Fibroblast of the aortic adventitia (primary cell): Measurements from ENCODE around the gene NXT1. TPM values are rescaled to one million over a fixed set of nuclear protein-coding genes. Genes with fewer than 3 reads are reported as not detected.

Experiments used
- DNase-seq: peaks from one replicate; pipeline ENCODE4 v3.0.0-alpha.2; 2010; ENCODE audit warnings: low read depth
- H3K4me3 ChIP-seq: 2 replicates; pipeline ENCODE4 v1.5.1; 2011; ENCODE audit warnings: low read depth, mild to moderate bottlenecking, control low read depth, low read length, moderate library complexity
- CTCF ChIP-seq: IDR thresholded peaks from 2 replicates; pipeline ENCODE4 v1.5.1; 2011; ENCODE audit warnings: mild to moderate bottlenecking, low read length, control low read depth, inconsistent platforms; ENCODE audit not compliant: insufficient read depth
- total RNA-seq: library from RNA; depleted of rRNA; stranded (reverse); fragments of >200 nt; gene quantifications from 2 replicates; pipeline ENCODE4 v1.2.3, GENCODE V29; 2012; ENCODE audit warnings: low replicate concordance

The NXT1 gene
- total RNA-seq, 1 donor, result 30.8 TPM

GRCh38 chr20:23326774-23327173 is 23.8 kb upstream of the NXT1 start:
- TF ChIP-seq CTCF, result no peak
- no peak overlapping the region for H3K4me3 ChIP-seq
- no peak for DNase-seq

- no peak overlapping the region for H3K4me3 ChIP-seq
- no peak for TF ChIP-seq CTCF
- no peak for DNase-seq
Measured at GRCh38 chr20:23327617-23328333, 22.8 kb upstream of the NXT1 start.

GRCh38 chr20:23331450-23332350 is 18.9 kb upstream of the NXT1 start:
- no peak overlapping the region for H3K4me3 ChIP-seq
- TF ChIP-seq CTCF, result no peak
- DNase-seq, result peak; percentile 40

GRCh38 chr20:23332467-23332866 is 18.1 kb upstream of the NXT1 start:
- no peak for TF ChIP-seq CTCF
- DNase-seq, result no peak
- no peak overlapping the region for H3K4me3 ChIP-seq

- H3K4me3 ChIP-seq, result no peak overlapping the region
- no peak for TF ChIP-seq CTCF
- DNase-seq, result no peak
Measured at GRCh38 chr20:23334111-23334510, 16.5 kb upstream of the NXT1 start.

GRCh38 chr20:23335521-23335920 is 15.1 kb upstream of the NXT1 start:
- TF ChIP-seq CTCF, result no peak
- DNase-seq, result no peak
- no peak overlapping the region for H3K4me3 ChIP-seq
